NT2/D1 (cell line): ENCODE measurements around the gene LRRC49.

Experiments
- SUZ12 ChIP-seq: IDR thresholded peaks from 2 replicates; pipeline ENCODE4 v1.6.1; 2011; ENCODE audit not compliant: insufficient read length, insufficient read depth; ENCODE audit errors: extremely low read depth
- YY1 ChIP-seq: IDR thresholded peaks from 2 replicates; pipeline ENCODE4 v1.6.1; 2011; ENCODE audit not compliant: insufficient read length, insufficient read depth
- ZNF274 ChIP-seq: IDR thresholded peaks from 2 replicates; pipeline ENCODE4 v1.6.1; 2011; ENCODE audit warnings: mild to moderate bottlenecking, low read depth, low read length

- TF ChIP-seq YY1: no peak
- no peak for TF ChIP-seq ZNF274
- TF ChIP-seq SUZ12: no peak
Measured at GRCh38 chr15:70852501-70853317, 39.9 kb upstream of the LRRC49 start.
